ENCODE results near the gene THSD7A.

THSD7A gene

GRCh38 chr7:11436773-11437524 is 395.0 kb downstream of the THSD7A start:
- H3K36me3 Mint-ChIP-seq (ENCODE audit: low read depth): no peaks in the 10 kb centered on the region
- H3K27ac Mint-ChIP-seq: no peak overlapping the region
- DNase-seq: no peak
- no peaks in the 10 kb centered on the region for H3K27me3 Mint-ChIP-seq
- no peak for ATAC-seq
- H3K4me1 Mint-ChIP-seq: no peaks in the 10 kb centered on the region
- no peaks in the 10 kb centered on the region for H3K9me3 Mint-ChIP-seq
- H3K4me3 Mint-ChIP-seq: no peak overlapping the region

GRCh38 chr7:11436316-11436715 is 395.7 kb downstream of the THSD7A start:
- Mint-ChIP-seq H3K4me1 (no peaks in the 10 kb centered on the region), H3K27me3 (no peaks in the 10 kb centered on the region), H3K9me3 (no peaks in the 10 kb centered on the region), H3K4me3 (no peak overlapping the region), H3K36me3 (ENCODE audit: low read depth) (no peaks in the 10 kb centered on the region), H3K27ac (no peak overlapping the region)
- ATAC-seq (no peak), DNase-seq (no peak)

GRCh38 chr7:11434366-11434765 is 397.6 kb downstream of the THSD7A start:
- H3K27ac Mint-ChIP-seq: no peak overlapping the region
- H3K4me1 Mint-ChIP-seq: no peaks in the 10 kb centered on the region
- no peaks in the 10 kb centered on the region for H3K36me3 Mint-ChIP-seq (ENCODE audit: low read depth)
- no peaks in the 10 kb centered on the region for H3K27me3 Mint-ChIP-seq
- DNase-seq (no peak), ATAC-seq (no peak)
- no peaks in the 10 kb centered on the region for H3K9me3 Mint-ChIP-seq
- no peak overlapping the region for H3K4me3 Mint-ChIP-seq

- Mint-ChIP-seq H3K9me3 (no peaks in the 10 kb centered on the region), H3K36me3 (ENCODE audit: low read depth) (no peaks in the 10 kb centered on the region), H3K4me3 (no peak overlapping the region), H3K4me1 (no peaks in the 10 kb centered on the region), H3K27me3 (no peaks in the 10 kb centered on the region), H3K27ac (no peak overlapping the region)
- ATAC-seq (no peak), DNase-seq (no peak)
Observed at GRCh38 chr7:11430841-11431240, 401.2 kb downstream of the THSD7A start.

- DNase-seq (no peak), ATAC-seq (no peak)
- H3K27me3 Mint-ChIP-seq: no peaks in the 10 kb centered on the region
- H3K36me3 Mint-ChIP-seq (ENCODE audit: low read depth): no peaks in the 10 kb centered on the region
- H3K4me3 Mint-ChIP-seq: no peak overlapping the region
- H3K27ac Mint-ChIP-seq: no peak overlapping the region
- no peaks in the 10 kb centered on the region for H3K4me1 Mint-ChIP-seq
- H3K9me3 Mint-ChIP-seq: no peaks in the 10 kb centered on the region
Observed at GRCh38 chr7:11430112-11430511, 401.9 kb downstream of the THSD7A start.

GRCh38 chr7:11428877-11429581 is 403.0 kb downstream of the THSD7A start:
- Mint-ChIP-seq H3K4me3 (no peak overlapping the region), H3K36me3 (ENCODE audit: low read depth) (no peaks in the 10 kb centered on the region), H3K4me1 (no peaks in the 10 kb centered on the region), H3K27ac (no peak overlapping the region), H3K27me3 (no peaks in the 10 kb centered on the region), H3K9me3 (no peaks in the 10 kb centered on the region)
- no peak for DNase-seq
- no peak for ATAC-seq

- Mint-ChIP-seq H3K27ac (no peak overlapping the region), H3K27me3 (no peaks in the 10 kb centered on the region), H3K4me3 (no peak overlapping the region), H3K36me3 (ENCODE audit: low read depth) (no peaks in the 10 kb centered on the region), H3K9me3 (no peaks in the 10 kb centered on the region), H3K4me1 (no peaks in the 10 kb centered on the region)
- DNase-seq: no peak
- ATAC-seq: no peak
Observed at GRCh38 chr7:11427686-11428273, 404.2 kb downstream of the THSD7A start.

- H3K4me3 Mint-ChIP-seq: no peak overlapping the region
Observed at GRCh38 chr7:11424006-11424405, 408.0 kb downstream of the THSD7A start.

GRCh38 chr7:11420049-11420448 is 411.9 kb downstream of the THSD7A start:
- Mint-ChIP-seq H3K9me3 (peaks cover 5% of the 10 kb centered on the region), H3K4me1 (no peaks in the 10 kb centered on the region), H3K27ac (no peak overlapping the region), H3K4me3 (no peak overlapping the region), H3K36me3 (ENCODE audit: low read depth) (no peaks in the 10 kb centered on the region), H3K27me3 (no peaks in the 10 kb centered on the region)
- DNase-seq: no peak
- ATAC-seq: no peak

More at GRCh38 chr7:11424006-11424405, 408.0 kb downstream of the THSD7A start:
- Mint-ChIP-seq H3K36me3 (ENCODE audit: low read depth) (no peaks in the 10 kb centered on the region), H3K4me1 (no peaks in the 10 kb centered on the region), H3K27ac (no peak overlapping the region), H3K27me3 (no peaks in the 10 kb centered on the region), H3K9me3 (peaks cover 5% of the 10 kb centered on the region)
- ATAC-seq: no peak
- DNase-seq: no peak

GRCh38 chr7:11416641-11417458 is 415.1 kb downstream of the THSD7A start:
- Mint-ChIP-seq H3K36me3 (ENCODE audit: low read depth) (no peaks in the 10 kb centered on the region), H3K27ac (no peak overlapping the region), H3K4me3 (no peak overlapping the region), H3K4me1 (no peaks in the 10 kb centered on the region), H3K9me3 (peaks cover 5% of the 10 kb centered on the region), H3K27me3 (no peaks in the 10 kb centered on the region)
- no peak for ATAC-seq
- no peak for DNase-seq

GRCh38 chr7:11415101-11415500 is 416.9 kb downstream of the THSD7A start:
- Mint-ChIP-seq H3K27ac (no peak overlapping the region), H3K9me3 (no peaks in the 10 kb centered on the region), H3K27me3 (no peaks in the 10 kb centered on the region), H3K4me1 (no peaks in the 10 kb centered on the region), H3K36me3 (ENCODE audit: low read depth) (no peaks in the 10 kb centered on the region), H3K4me3 (no peak overlapping the region)
- ATAC-seq: no peak
- no peak for DNase-seq

- no peak overlapping the region for H3K27ac Mint-ChIP-seq
- H3K4me1 Mint-ChIP-seq: no peaks in the 10 kb centered on the region
- no peaks in the 10 kb centered on the region for H3K27me3 Mint-ChIP-seq
- no peaks in the 10 kb centered on the region for H3K36me3 Mint-ChIP-seq (ENCODE audit: low read depth)
- DNase-seq: no peak
- no peak overlapping the region for H3K4me3 Mint-ChIP-seq
- ATAC-seq: no peak
- no peaks in the 10 kb centered on the region for H3K9me3 Mint-ChIP-seq
Observed at GRCh38 chr7:11413901-11414300, 418.1 kb downstream of the THSD7A start.

GRCh38 chr7:11412036-11412435 is 420.0 kb downstream of the THSD7A start:
- H3K36me3 Mint-ChIP-seq (ENCODE audit: low read depth): no peaks in the 10 kb centered on the region
- no peaks in the 10 kb centered on the region for H3K9me3 Mint-ChIP-seq
- no peak overlapping the region for H3K4me3 Mint-ChIP-seq
- ATAC-seq (no peak), DNase-seq (no peak)
- H3K27me3 Mint-ChIP-seq: no peaks in the 10 kb centered on the region
- H3K4me1 Mint-ChIP-seq: no peaks in the 10 kb centered on the region
- no peak overlapping the region for H3K27ac Mint-ChIP-seq

Data from activated naive CD8-positive, alpha-beta T cell treated with anti-CD3 and anti-CD28 coated beads, Interleukin-2, amount 50 U/mL, for 24 hours (primary cell).